ENCODE data around the gene CAB39L.

DNA sequence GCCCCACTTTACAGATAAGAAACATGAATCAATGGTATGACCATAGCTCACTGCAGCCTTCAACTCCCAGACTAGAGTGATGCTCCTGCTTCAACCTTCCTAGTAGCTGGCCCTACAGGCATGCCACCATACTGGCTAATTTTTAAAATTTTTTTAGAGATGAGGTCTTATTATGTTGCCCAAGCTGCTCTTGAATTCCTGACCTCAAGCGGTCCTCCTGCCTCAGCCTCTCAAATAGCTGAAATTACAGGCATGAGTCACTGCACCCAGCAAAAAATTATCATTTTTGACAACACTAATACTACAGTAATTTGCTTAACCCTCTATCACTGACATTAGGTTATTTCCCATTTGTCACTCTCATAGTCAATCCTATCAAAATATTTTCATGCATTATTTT, 14.7 kb downstream of the CAB39L start:
- no peak for TF ChIP-seq HOXA9 (CRISPR knock-in tag; IDR thresholded peaks at IDR 0.05; ENCODE audit: borderline replicate concordance)
- no peak for TF ChIP-seq RARG (CRISPR knock-in tag; IDR thresholded peaks at IDR 0.05; ENCODE audit: low read depth)
- no peak for TF ChIP-seq EZH2 (conservative IDR thresholded peaks at IDR 0.05; ENCODE audit: low read depth, low read length)
- TF ChIP-seq, protein P1, sequence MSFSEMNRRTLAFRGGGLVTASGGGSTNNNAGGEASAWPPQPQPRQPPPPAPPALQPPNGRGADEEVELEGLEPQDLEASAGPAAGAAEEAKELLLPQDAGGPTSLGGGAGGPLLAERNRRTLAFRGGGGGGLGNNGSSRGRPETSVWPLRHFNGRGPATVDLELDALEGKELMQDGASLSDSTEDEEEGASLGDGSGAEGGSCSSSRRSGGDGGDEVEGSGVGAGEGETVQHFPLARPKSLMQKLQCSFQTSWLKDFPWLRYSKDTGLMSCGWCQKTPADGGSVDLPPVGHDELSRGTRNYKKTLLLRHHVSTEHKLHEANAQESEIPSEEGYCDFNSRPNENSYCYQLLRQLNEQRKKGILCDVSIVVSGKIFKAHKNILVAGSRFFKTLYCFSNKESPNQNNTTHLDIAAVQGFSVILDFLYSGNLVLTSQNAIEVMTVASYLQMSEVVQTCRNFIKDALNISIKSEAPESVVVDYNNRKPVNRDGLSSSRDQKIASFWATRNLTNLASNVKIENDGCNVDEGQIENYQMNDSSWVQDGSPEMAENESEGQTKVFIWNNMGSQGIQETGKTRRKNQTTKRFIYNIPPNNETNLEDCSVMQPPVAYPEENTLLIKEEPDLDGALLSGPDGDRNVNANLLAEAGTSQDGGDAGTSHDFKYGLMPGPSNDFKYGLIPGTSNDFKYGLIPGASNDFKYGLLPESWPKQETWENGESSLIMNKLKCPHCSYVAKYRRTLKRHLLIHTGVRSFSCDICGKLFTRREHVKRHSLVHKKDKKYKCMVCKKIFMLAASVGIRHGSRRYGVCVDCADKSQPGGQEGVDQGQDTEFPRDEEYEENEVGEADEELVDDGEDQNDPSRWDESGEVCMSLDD (CRISPR knock-in tag; IDR thresholded peaks at IDR 0.05; ENCODE audit: borderline replicate concordance), result no peak
- TF ChIP-seq, protein P2, sequence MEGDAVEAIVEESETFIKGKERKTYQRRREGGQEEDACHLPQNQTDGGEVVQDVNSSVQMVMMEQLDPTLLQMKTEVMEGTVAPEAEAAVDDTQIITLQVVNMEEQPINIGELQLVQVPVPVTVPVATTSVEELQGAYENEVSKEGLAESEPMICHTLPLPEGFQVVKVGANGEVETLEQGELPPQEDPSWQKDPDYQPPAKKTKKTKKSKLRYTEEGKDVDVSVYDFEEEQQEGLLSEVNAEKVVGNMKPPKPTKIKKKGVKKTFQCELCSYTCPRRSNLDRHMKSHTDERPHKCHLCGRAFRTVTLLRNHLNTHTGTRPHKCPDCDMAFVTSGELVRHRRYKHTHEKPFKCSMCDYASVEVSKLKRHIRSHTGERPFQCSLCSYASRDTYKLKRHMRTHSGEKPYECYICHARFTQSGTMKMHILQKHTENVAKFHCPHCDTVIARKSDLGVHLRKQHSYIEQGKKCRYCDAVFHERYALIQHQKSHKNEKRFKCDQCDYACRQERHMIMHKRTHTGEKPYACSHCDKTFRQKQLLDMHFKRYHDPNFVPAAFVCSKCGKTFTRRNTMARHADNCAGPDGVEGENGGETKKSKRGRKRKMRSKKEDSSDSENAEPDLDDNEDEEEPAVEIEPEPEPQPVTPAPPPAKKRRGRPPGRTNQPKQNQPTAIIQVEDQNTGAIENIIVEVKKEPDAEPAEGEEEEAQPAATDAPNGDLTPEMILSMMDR (CRISPR knock-in tag; IDR thresholded peaks at IDR 0.05), result no peak
- TF ChIP-seq POLR2AphosphoS5 (IDR thresholded peaks at IDR 0.05; ENCODE audit: low read depth, low read length), result no peak
- TF ChIP-seq ZFP1 (CRISPR knock-in tag; IDR thresholded peaks at IDR 0.05), result no peak
- no peak for TF ChIP-seq ZBTB1 (CRISPR knock-in tag; IDR thresholded peaks at IDR 0.05; ENCODE audit: borderline replicate concordance)
- TF ChIP-seq PRPF4 (IDR thresholded peaks at IDR 0.05; ENCODE audit: low read depth, low read length, poor library complexity, severe bottlenecking), result no peak
- no peak for TF ChIP-seq ZNF383 (CRISPR knock-in tag; IDR thresholded peaks at IDR 0.05; ENCODE audit: borderline replicate concordance)
- TF ChIP-seq, protein P3, sequence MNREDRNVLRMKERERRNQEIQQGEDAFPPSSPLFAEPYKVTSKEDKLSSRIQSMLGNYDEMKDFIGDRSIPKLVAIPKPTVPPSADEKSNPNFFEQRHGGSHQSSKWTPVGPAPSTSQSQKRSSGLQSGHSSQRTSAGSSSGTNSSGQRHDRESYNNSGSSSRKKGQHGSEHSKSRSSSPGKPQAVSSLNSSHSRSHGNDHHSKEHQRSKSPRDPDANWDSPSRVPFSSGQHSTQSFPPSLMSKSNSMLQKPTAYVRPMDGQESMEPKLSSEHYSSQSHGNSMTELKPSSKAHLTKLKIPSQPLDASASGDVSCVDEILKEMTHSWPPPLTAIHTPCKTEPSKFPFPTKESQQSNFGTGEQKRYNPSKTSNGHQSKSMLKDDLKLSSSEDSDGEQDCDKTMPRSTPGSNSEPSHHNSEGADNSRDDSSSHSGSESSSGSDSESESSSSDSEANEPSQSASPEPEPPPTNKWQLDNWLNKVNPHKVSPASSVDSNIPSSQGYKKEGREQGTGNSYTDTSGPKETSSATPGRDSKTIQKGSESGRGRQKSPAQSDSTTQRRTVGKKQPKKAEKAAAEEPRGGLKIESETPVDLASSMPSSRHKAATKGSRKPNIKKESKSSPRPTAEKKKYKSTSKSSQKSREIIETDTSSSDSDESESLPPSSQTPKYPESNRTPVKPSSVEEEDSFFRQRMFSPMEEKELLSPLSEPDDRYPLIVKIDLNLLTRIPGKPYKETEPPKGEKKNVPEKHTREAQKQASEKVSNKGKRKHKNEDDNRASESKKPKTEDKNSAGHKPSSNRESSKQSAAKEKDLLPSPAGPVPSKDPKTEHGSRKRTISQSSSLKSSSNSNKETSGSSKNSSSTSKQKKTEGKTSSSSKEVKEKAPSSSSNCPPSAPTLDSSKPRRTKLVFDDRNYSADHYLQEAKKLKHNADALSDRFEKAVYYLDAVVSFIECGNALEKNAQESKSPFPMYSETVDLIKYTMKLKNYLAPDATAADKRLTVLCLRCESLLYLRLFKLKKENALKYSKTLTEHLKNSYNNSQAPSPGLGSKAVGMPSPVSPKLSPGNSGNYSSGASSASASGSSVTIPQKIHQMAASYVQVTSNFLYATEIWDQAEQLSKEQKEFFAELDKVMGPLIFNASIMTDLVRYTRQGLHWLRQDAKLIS (CRISPR knock-in tag; IDR thresholded peaks at IDR 0.05), result no peak

Measured in HepG2 (cell line).